Fibroblast of peridontal ligament (primary cell): ENCODE results near the gene HUNK.
"Not testable (repeated sequence)": the region's sequence is repeated elsewhere in the genome, so short reads cannot be mapped to it uniquely, and the experiment has no call there.

Source experiments
- DNase-seq: peaks from one replicate; pipeline ENCODE4 v3.0.0-alpha.2; 2010; ENCODE audit errors: extremely low read depth

HUNK gene

GRCh38 chr21:31993826-31994825, 121.3 kb downstream of the HUNK start:
- no peak for DNase-seq

GRCh38 chr21:31997191-31997590, 124.4 kb downstream of the HUNK start:
- DNase-seq, result no peak

- DNase-seq, result no peak
Measured at GRCh38 chr21:31999810-32000468, 127.1 kb downstream of the HUNK start.

GRCh38 chr21:32001390-32001789, 128.6 kb downstream of the HUNK start:
- no peak for DNase-seq

GRCh38 chr21:32003411-32003810, 130.6 kb downstream of the HUNK start:
- no peak for DNase-seq

GRCh38 chr21:32004291-32004690, 131.5 kb downstream of the HUNK start:
- DNase-seq, result no peak

GRCh38 chr21:32007456-32007855, 134.6 kb downstream of the HUNK start:
- DNase-seq, result peak; percentile 71

- no peak for DNase-seq
Measured at GRCh38 chr21:32008714-32009113, 135.9 kb downstream of the HUNK start.

GRCh38 chr21:32009263-32009662, 136.4 kb downstream of the HUNK start:
- no peak for DNase-seq

GRCh38 chr21:32015461-32016139, 142.8 kb downstream of the HUNK start:
- DNase-seq, result no peak

- DNase-seq, result no peak
Measured at GRCh38 chr21:32018381-32018780, 145.6 kb downstream of the HUNK start.

- DNase-seq, result no peak
Measured at GRCh38 chr21:32020564-32020963, 147.7 kb downstream of the HUNK start.

GRCh38 chr21:32021319-32021994, 148.6 kb downstream of the HUNK start:
- no peak for DNase-seq

GRCh38 chr21:32022146-32022545, 149.3 kb downstream of the HUNK start:
- no peak for DNase-seq

GRCh38 chr21:32030146-32030652, 157.4 kb downstream of the HUNK start:
- DNase-seq, result no peak

GRCh38 chr21:32034850-32035249, 162.0 kb downstream of the HUNK start:
- no peak for DNase-seq

GRCh38 chr21:32035617-32036016, 162.8 kb downstream of the HUNK start:
- DNase-seq, result no peak

GRCh38 chr21:32036756-32037155, 163.9 kb downstream of the HUNK start:
- DNase-seq, result no peak

- DNase-seq, result not testable (repeated sequence)
Measured at GRCh38 chr21:32038751-32039150, 165.9 kb downstream of the HUNK start.

GRCh38 chr21:32043458-32043857, 170.6 kb downstream of the HUNK start:
- DNase-seq, result no peak
